ENCODE measurements around the gene BHLHE40.

DNA sequence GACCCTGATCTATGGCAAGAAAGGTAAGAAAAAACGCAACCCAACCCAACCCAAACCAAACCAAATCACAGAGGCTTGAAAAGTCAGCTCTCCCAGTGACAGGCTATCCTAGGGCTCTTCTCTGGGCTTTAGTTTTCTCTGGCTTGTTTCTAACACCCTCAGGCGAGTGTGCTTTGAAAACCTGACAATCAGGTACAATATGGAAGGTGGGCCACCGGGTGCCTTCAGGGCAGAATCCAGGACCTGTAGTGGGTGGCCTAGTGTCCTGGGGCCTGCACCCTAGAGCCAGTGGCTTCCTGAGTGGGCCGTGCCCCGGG is 46.8 kb downstream of the BHLHE40 start:
- no peak for TF ChIP-seq ZNF274 (IDR thresholded peaks at IDR 0.05; ENCODE audit: low read depth, low read length)
- TF ChIP-seq YY1 (IDR thresholded peaks at IDR 0.05; ENCODE audit: insufficient read depth, insufficient read length) = no peak
